Aorta (tissue), 5 donors: ENCODE results near the gene EPB41L2. TPM values are rescaled to one million over a fixed set of nuclear protein-coding genes. Genes with fewer than 3 reads are reported as not detected.

Source experiments
- ATAC-seq: fragments of 200-7000 bp; cut with Tn5 transposase; one replicate; pipeline ENCODE4 v1.9.1; 2022; ENCODE audit warnings: moderate library complexity; ENCODE audit not compliant: low FRiP score
- DNase-seq, 2 donors: peaks; one replicate each; pipeline ENCODE4 v3.0.0-alpha.2; 2020
- H3K27ac ChIP-seq, 2 donors: one replicate each; pipeline ENCODE4 v1.5.1; 2013; ENCODE audit warnings: low read length in 2 of 2, mild to moderate bottlenecking in 2 of 2, moderate library complexity in 2 of 2, control low read depth in 1 of 2, inconsistent platforms in 1 of 2, low read depth in 1 of 2
- H3K27me3 ChIP-seq, 2 donors: one replicate each; pipeline ENCODE4 v1.6.1; 2013; ENCODE audit warnings: control low read depth in 1 of 2, low read length in 1 of 2, mild to moderate bottlenecking in 1 of 2, moderate library complexity in 1 of 2; ENCODE audit not compliant: insufficient read depth in 2 of 2, control insufficient read depth in 1 of 2
- H3K36me3 ChIP-seq, 2 donors: one replicate each; pipeline ENCODE4 v1.6.1; 2013; ENCODE audit warnings: control low read depth in 1 of 2, low read length in 1 of 2, mild to moderate bottlenecking in 1 of 2; ENCODE audit not compliant: insufficient read depth in 2 of 2, control insufficient read depth in 1 of 2
- H3K4me1 ChIP-seq, 2 donors: one replicate each; pipeline ENCODE4 v1.6.1; 2013; ENCODE audit warnings: low read length in 2 of 2, control low read depth in 1 of 2, mild to moderate bottlenecking in 1 of 2, moderate library complexity in 1 of 2; ENCODE audit not compliant: insufficient read depth in 2 of 2, control insufficient read depth in 1 of 2
- H3K4me3 ChIP-seq, 2 donors: one replicate each; pipeline ENCODE4 v1.5.1; 2013; ENCODE audit warnings: low read length in 2 of 2, control low read depth in 1 of 2, mild to moderate bottlenecking in 1 of 2
- H3K9me3 ChIP-seq: one replicate; pipeline ENCODE4 v1.6.1; 2013; ENCODE audit warnings: mild to moderate bottlenecking, low read length; ENCODE audit not compliant: control insufficient read depth
- WGBS, 2 donors: extraction: QIAGEN DNeasy Blood & Tissue Kit; methylation state at CpG; one replicate each; pipeline ENCODE4 v1.1.7; 2013; 5-methylcytosine and 5-hydroxymethylcytosine counted together
- intact Hi-C, 2 donors: fragments of 100-400 bp; cut with DNase I; formaldehyde crosslinking; loops; one replicate each; pipeline versions ENCODE4 v1.14.2 to v1.15.0; 2022
- polyA plus RNA-seq, 2 donors: library from polyadenylated mRNA; stranded (reverse); fragments of 200-250 nt; gene quantifications; one replicate each; pipeline ENCODE4 v1.2.3, GENCODE V29; 2013
- total RNA-seq, 2 donors: library from RNA; stranded (reverse); fragmentation: NEBNext Ultra II Directional; extraction: Animal tissue kit (Norgen Biotek cat#: 25700); gene quantifications; one replicate each; pipeline ENCODE4 v1.2.1, GENCODE V29; 2021
- donor health status: healthy with polysubstance abuse.
- donor health status: Bipolar disorder and iron deficiency.
- donor health status: DM: no; HTN: no; CAD: no.
- donor health status: DM: no; HTN: no; CAD: no.
- donor health status: DM: yes; HTN: yes; CAD: no.

Gene EPB41L2
- total and polyA plus RNA-seq, 4 donors: 36.1 to 340 (median 118) TPM

DNA sequence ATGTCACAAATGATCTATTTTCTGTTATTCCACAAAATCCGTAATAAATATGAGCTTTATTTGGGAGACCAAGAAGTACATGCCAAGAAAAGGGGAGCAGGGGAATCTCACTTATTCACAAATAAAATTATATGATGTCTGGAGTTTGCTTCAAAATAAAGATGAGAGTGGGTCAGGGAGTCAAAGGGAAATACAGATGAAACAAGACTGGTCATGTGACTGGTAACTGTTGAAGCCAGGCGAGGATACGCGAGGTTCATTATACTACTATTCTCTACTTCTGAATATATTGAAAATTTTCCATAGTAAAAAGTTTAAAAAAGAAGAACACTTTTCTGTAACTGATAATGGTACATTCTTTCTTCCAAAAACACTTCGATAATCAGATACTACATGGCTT lies 14.6 kb downstream of the EPB41L2 start:
- no peak overlapping the region for H3K4me3 ChIP-seq
- H3K9me3 ChIP-seq: no peaks in the 10 kb centered on the region
- 88 to 90% methylated on average over 5 of the region's 5 CpGs for WGBS, 2 donors
- H3K4me1 ChIP-seq: peaks cover 0 to 2% of the 10 kb centered on the region in 2 donors
- no peak overlapping the region for H3K27ac ChIP-seq
- ATAC-seq (no peak), DNase-seq (no peak)
- no peaks in the 10 kb centered on the region for H3K27me3 ChIP-seq
- H3K36me3 ChIP-seq: no peaks in the 10 kb centered on the region
- intact Hi-C loops: no loop called here

DNA sequence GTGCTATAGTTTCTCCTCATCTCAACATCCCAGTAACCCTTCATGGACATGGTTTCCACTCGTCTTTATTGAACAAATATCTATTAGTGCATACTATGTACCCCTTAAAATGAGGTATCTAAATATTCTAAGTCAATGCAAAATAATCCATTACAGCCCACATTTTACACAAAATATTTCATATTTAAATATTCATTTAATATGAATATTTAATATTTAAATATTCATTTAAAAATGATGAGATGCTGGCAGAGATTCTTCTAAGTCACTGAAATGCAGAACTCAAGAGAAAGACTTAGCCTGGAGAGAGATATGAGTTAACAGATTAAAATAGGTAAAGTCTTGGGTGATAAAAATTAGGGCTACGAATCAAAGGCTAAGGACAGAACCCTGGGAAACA lies 17.9 kb downstream of the EPB41L2 start:
- no peaks in the 10 kb centered on the region for H3K27me3 ChIP-seq
- H3K27ac ChIP-seq: no peak overlapping the region
- no peaks in the 10 kb centered on the region for H3K9me3 ChIP-seq
- H3K36me3 ChIP-seq: no peaks in the 10 kb centered on the region
- intact Hi-C loops: no loop called here
- WGBS, 2 donors: 87 to 90% methylated on average over 2 of the region's 2 CpGs
- H3K4me3 ChIP-seq: no peak overlapping the region
- peaks cover 0 to 2% of the 10 kb centered on the region in 2 donors for H3K4me1 ChIP-seq
- DNase-seq: no peak
- no peak for ATAC-seq

DNA sequence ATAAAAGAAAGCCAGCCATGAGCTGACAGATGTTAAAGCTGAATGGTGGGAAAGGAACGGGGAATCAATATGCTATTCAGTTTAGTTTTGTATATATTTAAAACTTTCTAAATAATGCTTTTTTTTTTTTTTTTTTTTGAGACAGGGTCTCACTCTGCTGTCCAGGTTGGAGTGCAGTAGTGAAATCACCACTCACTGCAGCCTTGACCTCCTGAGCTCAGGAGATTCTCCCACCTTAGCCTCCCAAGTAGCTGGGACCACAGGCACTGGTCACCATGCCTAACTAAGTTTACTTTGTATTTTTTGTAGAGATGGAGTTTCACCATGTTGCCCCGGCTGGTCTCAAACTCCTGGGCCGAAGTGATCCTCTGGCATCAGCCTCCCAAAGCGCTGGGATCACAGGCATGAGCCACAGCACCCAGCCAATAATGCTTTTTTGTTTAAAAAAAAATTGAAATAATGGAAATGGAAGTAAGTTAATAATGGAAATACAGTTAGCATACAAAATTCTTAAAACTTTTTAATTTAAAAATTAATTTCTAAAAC lies 19.1 kb downstream of the EPB41L2 start:
- no peak for ATAC-seq
- WGBS, 2 donors: 72 to 85% methylated on average over 4 of the region's 4 CpGs
- H3K4me1 ChIP-seq: peaks cover 0 to 2% of the 10 kb centered on the region in 2 donors

DNA sequence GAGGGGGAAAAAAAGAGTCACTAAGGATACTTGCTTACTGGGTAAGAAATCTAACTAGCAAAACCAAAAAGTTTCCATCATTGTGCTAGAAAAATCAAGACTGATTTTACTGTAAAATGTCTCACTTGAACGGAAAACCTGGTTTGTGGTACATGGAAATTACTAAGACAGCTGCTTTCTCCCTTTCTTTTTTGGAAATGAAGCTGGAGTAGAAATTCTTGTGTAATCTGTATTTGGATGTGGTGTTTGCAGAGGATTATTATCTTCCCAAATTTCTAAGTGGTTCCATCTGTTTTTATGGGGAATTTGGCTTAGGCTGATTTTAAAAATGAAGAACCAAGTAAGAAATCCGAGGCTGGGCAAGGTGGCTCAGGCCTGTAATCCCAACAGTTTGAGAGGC lies 20.4 kb downstream of the EPB41L2 start:
- H3K27me3 ChIP-seq: no peaks in the 10 kb centered on the region
- intact Hi-C loops: no loop called here
- H3K4me1 ChIP-seq: peaks cover 0 to 2% of the 10 kb centered on the region in 2 donors
- no peaks in the 10 kb centered on the region for H3K9me3 ChIP-seq
- DNase-seq (no peak), ATAC-seq (peak; percentile 50)
- H3K36me3 ChIP-seq: no peaks in the 10 kb centered on the region
- no peak overlapping the region for H3K4me3 ChIP-seq
- H3K27ac ChIP-seq: no peak overlapping the region
- WGBS, 2 donors: 71 to 78% methylated on average over 2 of the region's 2 CpGs

More for the DNA sequence above, 19.1 kb downstream of the EPB41L2 start:
- no peak for DNase-seq
- Histone ChIP-seq H3K27me3 (no peaks in the 10 kb centered on the region), H3K4me3 (no peak overlapping the region), H3K36me3 (no peaks in the 10 kb centered on the region), H3K27ac (no peak overlapping the region), H3K9me3 (no peaks in the 10 kb centered on the region)
- intact Hi-C loops: no loop called here

DNA sequence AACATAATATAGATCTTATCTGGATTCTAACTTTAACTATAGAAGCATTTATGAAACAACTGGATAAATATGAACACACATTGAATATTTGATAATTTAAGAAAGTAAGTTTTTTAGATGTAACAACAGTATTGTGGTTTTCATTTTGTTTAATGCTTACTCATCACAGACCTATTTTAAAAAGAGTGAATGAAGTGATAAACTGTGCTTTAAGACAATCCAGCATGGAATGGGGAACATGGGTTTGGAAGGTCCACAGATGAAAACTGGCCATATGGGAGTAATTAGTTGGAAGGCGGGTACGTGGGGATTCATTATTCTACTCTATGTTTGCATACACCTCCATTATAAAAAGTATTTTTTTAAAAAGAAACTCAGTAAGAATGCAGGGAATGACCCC lies 21.2 kb downstream of the EPB41L2 start:
- no peak overlapping the region for H3K4me3 ChIP-seq
- H3K27ac ChIP-seq: no peak overlapping the region
- DNase-seq (no peak), ATAC-seq (no peak)
- intact Hi-C loops: no loop called here
- H3K27me3 ChIP-seq: no peaks in the 10 kb centered on the region
- H3K4me1 ChIP-seq: no peaks in the 10 kb centered on the region
- no peaks in the 10 kb centered on the region for H3K9me3 ChIP-seq
- no peaks in the 10 kb centered on the region for H3K36me3 ChIP-seq
- 93 to 96% methylated on average over 2 of the region's 2 CpGs for WGBS, 2 donors

DNA sequence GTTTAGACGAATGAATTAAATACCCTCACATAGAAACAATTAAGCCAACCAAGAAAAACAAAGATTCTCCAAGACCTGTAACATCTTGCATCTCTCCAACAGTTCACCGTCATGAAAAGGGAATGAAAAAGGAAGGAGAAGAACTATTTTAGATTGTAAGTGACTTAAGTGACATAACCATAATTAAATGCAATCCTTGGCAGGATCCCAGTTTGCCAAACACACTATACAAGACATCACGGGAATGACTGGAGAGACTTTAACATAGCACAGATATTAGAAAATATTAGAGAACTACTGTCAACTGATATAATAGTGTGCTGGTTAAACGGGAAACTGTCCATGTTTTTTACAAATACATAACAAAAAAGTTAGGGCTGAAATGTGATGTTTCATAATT lies 22.2 kb downstream of the EPB41L2 start:
- intact Hi-C loops: no loop called here
- H3K27ac ChIP-seq: no peak overlapping the region
- H3K4me3 ChIP-seq: no peak overlapping the region
- H3K36me3 ChIP-seq: no peaks in the 10 kb centered on the region
- ATAC-seq (no peak), DNase-seq (no peak)
- no peaks in the 10 kb centered on the region for H3K9me3 ChIP-seq
- 21 to 25% methylated on average over 4 of the region's 4 CpGs for WGBS, 2 donors
- no peaks in the 10 kb centered on the region for H3K27me3 ChIP-seq
- peaks cover 0 to 3% of the 10 kb centered on the region in 2 donors for H3K4me1 ChIP-seq

DNA sequence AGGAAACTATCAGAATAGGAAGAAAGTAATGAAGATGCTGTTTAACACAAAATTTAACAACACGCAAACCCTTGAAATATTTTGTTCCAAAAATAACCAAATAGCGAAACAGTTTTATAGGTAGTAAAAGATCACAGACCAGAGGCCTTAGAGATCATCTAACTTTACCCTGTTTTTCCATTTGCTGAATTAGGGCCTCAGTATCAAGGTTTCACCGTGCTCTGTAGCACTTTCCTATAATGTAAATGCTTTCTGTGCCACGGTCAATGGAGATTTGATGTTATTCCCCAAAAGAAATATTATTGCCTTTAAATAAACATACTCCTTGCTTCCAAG lies 23.7 kb downstream of the EPB41L2 start:
- Histone ChIP-seq H3K4me3 (no peak overlapping the region), H3K4me1 (peaks cover 0 to 3% of the 10 kb centered on the region in 2 donors), H3K36me3 (no peaks in the 10 kb centered on the region), H3K9me3 (no peaks in the 10 kb centered on the region), H3K27ac (no peak overlapping the region), H3K27me3 (no peaks in the 10 kb centered on the region)
- intact Hi-C loops: no loop called here
- WGBS, 2 donors: 83 to 92% methylated on average over 4 of the region's 4 CpGs
- DNase-seq: no peak
- ATAC-seq: no peak

DNA sequence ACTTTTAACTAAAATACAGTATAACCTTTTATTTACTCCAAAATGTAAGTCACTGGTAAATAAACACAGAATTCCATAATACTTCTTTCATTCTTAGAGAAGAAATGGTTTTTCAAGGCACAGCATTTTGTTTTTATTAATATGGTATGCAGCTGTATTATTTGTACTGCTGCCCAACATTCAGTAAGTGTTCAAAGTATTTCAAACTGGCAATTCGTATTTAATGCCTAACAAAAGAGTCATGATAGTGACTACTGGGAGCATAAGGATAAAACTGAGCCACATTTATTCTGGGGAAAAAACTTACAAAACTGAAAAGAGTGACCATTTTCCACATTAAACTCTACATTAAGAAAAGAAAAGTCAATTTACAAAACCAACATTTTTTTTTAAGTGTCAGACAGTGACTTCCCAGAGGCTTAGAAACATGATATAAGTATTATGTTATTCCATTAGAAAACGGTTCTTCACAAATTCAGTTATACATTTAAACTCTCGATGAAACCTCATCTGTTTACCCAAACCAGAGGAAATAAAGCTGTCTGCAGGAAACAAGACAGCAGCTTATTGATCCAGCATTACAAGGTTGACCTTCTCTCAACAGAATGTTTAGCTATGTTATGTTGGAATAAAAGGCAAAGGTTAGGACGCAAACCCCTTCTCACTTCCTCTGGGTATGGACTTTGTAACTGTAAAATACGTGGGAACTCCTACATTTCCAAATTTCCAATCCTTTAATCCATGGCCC lies 24.3 kb downstream of the EPB41L2 start:
- no peaks in the 10 kb centered on the region for H3K36me3 ChIP-seq
- intact Hi-C loops: no loop called here
- ATAC-seq (no peak), DNase-seq (no peak)
- H3K4me3 ChIP-seq: no peak overlapping the region
- H3K27ac ChIP-seq: no peak overlapping the region
- peaks cover 0 to 3% of the 10 kb centered on the region in 2 donors for H3K4me1 ChIP-seq
- H3K9me3 ChIP-seq: no peaks in the 10 kb centered on the region
- 44 to 47% methylated on average over 5 of the region's 5 CpGs for WGBS, 2 donors
- no peaks in the 10 kb centered on the region for H3K27me3 ChIP-seq

DNA sequence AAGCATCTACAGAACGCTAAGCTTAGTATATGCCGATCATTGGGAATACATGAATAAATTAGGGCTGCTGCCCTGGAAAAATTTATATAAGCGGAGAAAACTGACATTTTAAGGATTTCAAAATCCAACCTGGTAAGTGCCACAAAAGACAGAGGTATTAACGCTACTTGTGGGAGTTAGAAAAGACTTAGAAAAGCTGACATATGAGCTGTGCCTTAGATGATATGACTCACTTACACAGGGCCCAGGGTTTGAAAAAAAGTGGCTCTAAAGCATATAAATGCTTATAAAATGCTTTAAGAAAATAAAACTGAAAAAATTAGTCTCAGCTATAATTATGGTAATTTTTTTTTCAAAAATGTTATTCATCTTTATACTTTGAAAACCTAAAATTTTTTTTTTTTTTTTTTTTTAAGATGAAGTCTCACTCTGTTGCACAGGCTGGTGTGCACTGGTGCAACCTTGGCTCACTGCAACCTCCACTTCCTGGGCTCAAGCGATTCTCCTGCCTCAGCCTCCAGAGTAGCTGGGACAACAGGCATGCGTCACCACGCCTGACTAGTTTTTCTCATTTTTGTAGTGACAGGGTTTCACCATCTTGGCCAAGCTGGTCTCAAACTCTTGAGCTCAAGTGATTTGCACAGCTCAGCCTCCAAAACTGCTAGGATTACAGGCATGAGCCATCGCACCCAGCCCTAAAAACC lies 25.7 kb downstream of the EPB41L2 start:
- no peaks in the 10 kb centered on the region for H3K9me3 ChIP-seq
- ATAC-seq (no peak), DNase-seq (no peak)
- no peaks in the 10 kb centered on the region for H3K36me3 ChIP-seq
- peaks cover 0 to 3% of the 10 kb centered on the region in 2 donors for H3K4me1 ChIP-seq
- H3K4me3 ChIP-seq: no peak overlapping the region
- 64 to 72% methylated on average over 8 of the region's 8 CpGs for WGBS, 2 donors
- no peaks in the 10 kb centered on the region for H3K27me3 ChIP-seq
- H3K27ac ChIP-seq: no peak overlapping the region
- intact Hi-C loops: no loop called here
